Measurements from ENCODE around the gene NFIA. TPM values are rescaled to one million over a fixed set of nuclear protein-coding genes. Genes with fewer than 3 reads are reported as not detected.

The NFIA gene
- total and polyA plus RNA-seq, 9 of the 15 experiments (the other 6 are each of a cell fraction or from before 2014, with no cell fraction given) = 5.3 to 24.9 (median 9.8) TPM

DNA sequence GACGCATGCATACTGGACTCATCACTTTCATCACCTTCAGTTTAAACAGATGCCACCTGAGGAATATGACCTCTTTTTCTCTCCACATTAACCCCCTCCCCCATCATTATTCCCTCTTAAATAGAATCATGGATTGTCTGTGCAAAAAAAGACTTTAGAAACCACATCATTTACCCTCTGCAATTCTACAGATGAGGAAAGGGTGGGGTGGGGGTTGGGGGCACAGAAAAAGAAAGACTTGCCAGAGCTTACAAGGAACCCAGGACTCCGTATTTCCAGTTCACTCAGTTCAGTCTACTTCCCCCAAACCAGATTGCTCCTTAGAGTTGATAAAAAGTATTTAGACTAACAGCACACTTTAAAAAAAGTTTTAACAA, 26.2 kb upstream of the NFIA start:
- WGBS (ENCODE audit: insufficient coverage, low coverage, missing lambda C conversion rate) = 33% methylated on average over 2 of the region's 2 CpGs
- Histone ChIP-seq H3K4me2 (ENCODE audit: insufficient read depth, low read length) (peak overlapping the region; percentile 92), H3K9ac (ENCODE audit: insufficient read depth in 1 of 2, low read depth in 2 of 2, low read length in 2 of 2) (peak overlapping the region in 1 of 2 experiments; percentile 79; a peak in 1 of 4 replicates), H3K27me3 (ENCODE audit: control insufficient read depth in 2 of 2, insufficient read depth in 2 of 2, low read length in 2 of 2) (no peaks in the 10 kb centered on the region), H3K79me2 (ENCODE audit: control insufficient read depth, insufficient read depth, low read length) (peaks cover 12% of the 10 kb centered on the region), H3K9me1 (ENCODE audit: control insufficient read depth, insufficient read depth, low read length) (no peaks in the 10 kb centered on the region), H3K4me3 (peak overlapping the region; percentile 57; the same call in 1 of the 2 replicates), H3K9me3 (replicated peaks; ENCODE audit: control insufficient read depth, insufficient read depth, low read depth, low read length) (no peaks in the 10 kb centered on the region), H3K4me1 (replicated peaks in 1 of 2; ENCODE audit: control insufficient read depth in 2 of 2, insufficient read depth in 2 of 2, low read length in 2 of 2) (peaks cover 36 to 38% of the 10 kb centered on the region in 2 experiments), H2AFZ (ENCODE audit: low read depth, low read length) (peak overlapping the region; percentile 97), H4K20me1 (replicated peaks; ENCODE audit: control insufficient read depth, insufficient read depth, low read length) (no peaks in the 10 kb centered on the region), H3K36me3 (ENCODE audit: control insufficient read depth, insufficient read depth, low read length) (no peaks in the 10 kb centered on the region), H3K27ac (ENCODE audit: extremely low read depth, low read depth, low read length) (peak overlapping the region; percentile 85; the same call in 1 of the 3 replicates)
- POLR2A ChIA-PET = interaction anchor here (0.6 to 1.2 kb wide), 3 partner anchors 20 to 47 kb away, joined by 3 to 4 read pairs (median 3); no protein-coding TSS in a partner anchor
- FAIRE-seq (no peak), ATAC-seq (no peak), DNase-seq (ENCODE audit: extremely low read depth in 1 of 4, low spot score in 3 of 4) (no peak)
- CTCF ChIA-PET (ENCODE audit: low intra/inter-chr PET ratio) = no interaction called here
- BruUV-seq (replicated peaks) = no TSS peak
- in situ Hi-C loops (cut with MboI) (no loop called here), intact Hi-C loops (cut with micrococcal nuclease) (loop anchor here (1.0 to 2.0 kb wide), 2 partner anchors 22 to 65 kb away; no protein-coding TSS in a partner anchor)
- TF ChIP-seq, protein P1, sequence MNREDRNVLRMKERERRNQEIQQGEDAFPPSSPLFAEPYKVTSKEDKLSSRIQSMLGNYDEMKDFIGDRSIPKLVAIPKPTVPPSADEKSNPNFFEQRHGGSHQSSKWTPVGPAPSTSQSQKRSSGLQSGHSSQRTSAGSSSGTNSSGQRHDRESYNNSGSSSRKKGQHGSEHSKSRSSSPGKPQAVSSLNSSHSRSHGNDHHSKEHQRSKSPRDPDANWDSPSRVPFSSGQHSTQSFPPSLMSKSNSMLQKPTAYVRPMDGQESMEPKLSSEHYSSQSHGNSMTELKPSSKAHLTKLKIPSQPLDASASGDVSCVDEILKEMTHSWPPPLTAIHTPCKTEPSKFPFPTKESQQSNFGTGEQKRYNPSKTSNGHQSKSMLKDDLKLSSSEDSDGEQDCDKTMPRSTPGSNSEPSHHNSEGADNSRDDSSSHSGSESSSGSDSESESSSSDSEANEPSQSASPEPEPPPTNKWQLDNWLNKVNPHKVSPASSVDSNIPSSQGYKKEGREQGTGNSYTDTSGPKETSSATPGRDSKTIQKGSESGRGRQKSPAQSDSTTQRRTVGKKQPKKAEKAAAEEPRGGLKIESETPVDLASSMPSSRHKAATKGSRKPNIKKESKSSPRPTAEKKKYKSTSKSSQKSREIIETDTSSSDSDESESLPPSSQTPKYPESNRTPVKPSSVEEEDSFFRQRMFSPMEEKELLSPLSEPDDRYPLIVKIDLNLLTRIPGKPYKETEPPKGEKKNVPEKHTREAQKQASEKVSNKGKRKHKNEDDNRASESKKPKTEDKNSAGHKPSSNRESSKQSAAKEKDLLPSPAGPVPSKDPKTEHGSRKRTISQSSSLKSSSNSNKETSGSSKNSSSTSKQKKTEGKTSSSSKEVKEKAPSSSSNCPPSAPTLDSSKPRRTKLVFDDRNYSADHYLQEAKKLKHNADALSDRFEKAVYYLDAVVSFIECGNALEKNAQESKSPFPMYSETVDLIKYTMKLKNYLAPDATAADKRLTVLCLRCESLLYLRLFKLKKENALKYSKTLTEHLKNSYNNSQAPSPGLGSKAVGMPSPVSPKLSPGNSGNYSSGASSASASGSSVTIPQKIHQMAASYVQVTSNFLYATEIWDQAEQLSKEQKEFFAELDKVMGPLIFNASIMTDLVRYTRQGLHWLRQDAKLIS (CRISPR knock-in tag; IDR thresholded peaks at IDR 0.05) = no peak
- TF ChIP-seq, protein P2, sequence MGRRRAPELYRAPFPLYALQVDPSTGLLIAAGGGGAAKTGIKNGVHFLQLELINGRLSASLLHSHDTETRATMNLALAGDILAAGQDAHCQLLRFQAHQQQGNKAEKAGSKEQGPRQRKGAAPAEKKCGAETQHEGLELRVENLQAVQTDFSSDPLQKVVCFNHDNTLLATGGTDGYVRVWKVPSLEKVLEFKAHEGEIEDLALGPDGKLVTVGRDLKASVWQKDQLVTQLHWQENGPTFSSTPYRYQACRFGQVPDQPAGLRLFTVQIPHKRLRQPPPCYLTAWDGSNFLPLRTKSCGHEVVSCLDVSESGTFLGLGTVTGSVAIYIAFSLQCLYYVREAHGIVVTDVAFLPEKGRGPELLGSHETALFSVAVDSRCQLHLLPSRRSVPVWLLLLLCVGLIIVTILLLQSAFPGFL (CRISPR knock-in tag; IDR thresholded peaks at IDR 0.05) = no peak
- TF ChIP-seq KAT7 (CRISPR knock-in tag; IDR thresholded peaks at IDR 0.05; ENCODE audit: borderline replicate concordance) (no peak), SRF (CRISPR knock-in tag; IDR thresholded peaks at IDR 0.05) (no peak)
- TF ChIP-seq, protein P3, sequence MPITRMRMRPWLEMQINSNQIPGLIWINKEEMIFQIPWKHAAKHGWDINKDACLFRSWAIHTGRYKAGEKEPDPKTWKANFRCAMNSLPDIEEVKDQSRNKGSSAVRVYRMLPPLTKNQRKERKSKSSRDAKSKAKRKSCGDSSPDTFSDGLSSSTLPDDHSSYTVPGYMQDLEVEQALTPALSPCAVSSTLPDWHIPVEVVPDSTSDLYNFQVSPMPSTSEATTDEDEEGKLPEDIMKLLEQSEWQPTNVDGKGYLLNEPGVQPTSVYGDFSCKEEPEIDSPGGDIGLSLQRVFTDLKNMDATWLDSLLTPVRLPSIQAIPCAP (CRISPR knock-in tag; IDR thresholded peaks at IDR 0.05; ENCODE audit: borderline replicate concordance) = no peak
